Stomach (tissue), 19 donors: Measurements from ENCODE around the gene FAM117A. TPM values are rescaled to one million over a fixed set of nuclear protein-coding genes. Genes with fewer than 3 reads are reported as not detected.
A peak's percentile ranks its signal among the peaks of the same experiment; 100 is the strongest.

ENCODE experiments used
- DNase-seq, 2 donors: peaks; one replicate each; pipeline versions ENCODE4 v3.0.0 to v3.0.0-alpha.2; 2013 to 2019
- H3K27ac ChIP-seq, 5 donors: fragments of 200-600 bp in 4 of 5; sonication (generic) in 4 of 5; one replicate each; pipeline ENCODE4 v1.5.1; 2013 to 2019; ENCODE audit warnings: mild to moderate bottlenecking in 1 of 5, moderate library complexity in 1 of 5
- H3K27me3 ChIP-seq, 3 donors: fragments of 200-600 bp; sonication (generic); one replicate each; pipeline ENCODE4 v1.5.1; 2017 to 2019; ENCODE audit warnings: mixed run types in 1 of 3
- H3K36me3 ChIP-seq, 4 donors: fragments of 200-600 bp; sonication (generic); 1 replicate in 3 of 4; 2 replicates in 1 of 4; pipeline ENCODE4 v1.5.1; 2016 to 2019
- H3K4me1 ChIP-seq, 4 donors: fragments of 200-600 bp; sonication (generic); one replicate each; pipeline ENCODE4 v1.5.1; 2016 to 2019
- H3K4me3 ChIP-seq, 4 donors: fragments of 200-600 bp; sonication (generic) in 3 of 4; one replicate each; pipeline ENCODE4 v1.5.1; 2016 to 2019; ENCODE audit warnings: mild to moderate bottlenecking in 1 of 4
- H3K9me3 ChIP-seq, 4 donors: fragments of 200-600 bp; sonication (generic); one replicate each; pipeline ENCODE4 v1.5.1; 2016 to 2019
- CTCF ChIP-seq, 7 experiments: fragments of 450-650 bp in 4 of 7; fragments of 200-600 bp in 3 of 7; sonication (generic) in 3 of 7; IDR thresholded peaks; one replicate each; pipeline ENCODE4 v1.5.1; 2016 to 2019; ENCODE audit warnings: antibody characterized with exemption in 7 of 7, control low read depth in 2 of 7, mild to moderate bottlenecking in 1 of 7
- EP300 ChIP-seq: sonication (generic); formaldehyde crosslinking; IDR thresholded peaks from one replicate; pipeline ENCODE4 v1.6.1; 2017; ENCODE audit warnings: antibody characterized with exemption
- POLR2A ChIP-seq, 4 donors: fragments of 450-650 bp; IDR thresholded peaks; one replicate each; pipeline ENCODE4 v1.6.1; 2016; ENCODE audit warnings: antibody characterized with exemption in 4 of 4, control low read depth in 2 of 4, mild to moderate bottlenecking in 1 of 4, moderate library complexity in 1 of 4
- POLR2AphosphoS5 ChIP-seq, 3 donors: sonication (generic); formaldehyde crosslinking; IDR thresholded peaks; one replicate each; pipeline ENCODE4 v1.6.1; 2016; ENCODE audit warnings: antibody characterized with exemption in 3 of 3
- WGBS, 5 donors: extraction: QIAGEN DNeasy Blood & Tissue Kit in 3 of 5; methylation state at CpG; one replicate each; pipeline versions ENCODE4 v1.1.5 to v1.1.7; 2013 to 2018; 5-methylcytosine and 5-hydroxymethylcytosine counted together
- intact Hi-C: fragments of 100-400 bp; cut with DNase I; formaldehyde crosslinking; loops from one replicate; pipeline ENCODE4 v1.15.1; 2023; ENCODE audit warnings: low total_unique reads
- long read RNA-seq, 10 donors: transcript quantifications; one replicate each; lab custom pipeline, GENCODE V29; 2026
- polyA plus RNA-seq, 3 donors: library from polyadenylated mRNA; stranded (reverse); fragments of 200-250 nt; gene quantifications; one replicate each; pipeline ENCODE4 v1.2.3, GENCODE V29; 2013
- total RNA-seq, 5 donors: library from RNA; depleted of rRNA; stranded (reverse); fragments of >200 nt; gene quantifications; one replicate each; pipeline versions ENCODE4 v1.1.0 to v1.2.3, GENCODE V29; 2014 to 2016
- donor health status: healthy with polysubstance abuse.
- donor health status: Bipolar disorder and iron deficiency.
- donor health status: healthy.

Gene FAM117A
- total RNA-seq: 10 to 100 TPM in 2 of 5 donors, 1 to 10 TPM in 2, under 1 TPM in 1; 0.58 to 39.7 (median 6.7) TPM
- 1 to 10 TPM; 5.3 to 7.0 (median 5.6) TPM for polyA plus RNA-seq
- long read RNA-seq, donor 1, partial matches to known transcripts: 0 of 4 reads
- long read RNA-seq, donor 1, other reads (novel, unspliced or antisense): 0 of 4 reads
- long read RNA-seq, donor 2, partial matches to known transcripts: 15 of 17 reads
- long read RNA-seq, donor 2, other reads (novel, unspliced or antisense): 0 of 17 reads
- long read RNA-seq, donor 3, partial matches to known transcripts: 0 of 2 reads
- long read RNA-seq, donor 3, other reads (novel, unspliced or antisense): 0 of 2 reads
- long read RNA-seq, donor 4, partial matches to known transcripts: 0 of 2 reads
- long read RNA-seq, donor 4, other reads (novel, unspliced or antisense): 0 of 2 reads
- long read RNA-seq, donor 5, transcript FAM117A-201 (8 exons, 2,365 nt): major isoform, 9 of 9 reads
- long read RNA-seq, donor 5, partial matches to known transcripts: 0 of 9 reads
- long read RNA-seq, donor 5, other reads (novel, unspliced or antisense): 0 of 9 reads
- long read RNA-seq, donor 6, transcript FAM117A-201 (8 exons, 2,365 nt): major isoform, 10 of 12 reads
- long read RNA-seq, donor 6, partial matches to known transcripts: 0 of 12 reads
- long read RNA-seq, donor 6, other reads (novel, unspliced or antisense): 0 of 12 reads
- long read RNA-seq, donor 7, partial matches to known transcripts: 0 of 3 reads
- long read RNA-seq, donor 7, other reads (novel, unspliced or antisense): 0 of 3 reads
- long read RNA-seq, donor 8, partial matches to known transcripts: 0 of 2 reads
- long read RNA-seq, donor 8, other reads (novel, unspliced or antisense): 0 of 2 reads
- long read RNA-seq, donor 9, partial matches to known transcripts: 0 of 1 reads
- long read RNA-seq, donor 9, other reads (novel, unspliced or antisense): 0 of 1 reads
- long read RNA-seq, donor 10, partial matches to known transcripts: 0 of 2 reads
- long read RNA-seq, donor 10, other reads (novel, unspliced or antisense): 0 of 2 reads

GRCh38 chr17:49763735-49764558 is at the start of gene FAM117A:
TSS of gene FAM117A (minus strand) at chr17:49764131. CDS start at chr17:49764087, 44 bp downstream.
- WGBS, 5 donors: 0 to 1% (median 1%) methylated on average over 23 to 52 of the region's 53 CpGs
- peak; percentile 97 to 99 for DNase-seq
- Histone ChIP-seq H3K4me3 (peak within 1 kb of the TSS; percentile 83 to 99 (median 88)), H3K4me1 (peaks cover 10 to 48% (median 29%) of the 10 kb centered on the region in 4 donors), H3K36me3 (no peaks in the 10 kb centered on the region), H3K9me3 (no peaks in the 10 kb centered on the region), H3K27ac (peak within 1 kb of the TSS; percentile 53 to 90 (median 83)), H3K27me3 (no peaks in the 10 kb centered on the region)
- peak in 2 of 3 donors; percentile 77 to 84 for TF ChIP-seq POLR2AphosphoS5 (IDR thresholded peaks at IDR 0.05)
- no peak for TF ChIP-seq CTCF (IDR thresholded peaks at IDR 0.05)
- intact Hi-C loops: loop anchor here (10.0 kb wide), 2 partner anchors 49 to 189 kb away; partner anchors contain the start of gene NXPH3

- peaks cover 48 to 100% (median 98%) of the 10 kb centered on the region in 4 donors for H3K36me3 ChIP-seq
These were observed 45.1 kb upstream of the FAM117A start for GRCh38 chr17:49809056-49809455.

DNA sequence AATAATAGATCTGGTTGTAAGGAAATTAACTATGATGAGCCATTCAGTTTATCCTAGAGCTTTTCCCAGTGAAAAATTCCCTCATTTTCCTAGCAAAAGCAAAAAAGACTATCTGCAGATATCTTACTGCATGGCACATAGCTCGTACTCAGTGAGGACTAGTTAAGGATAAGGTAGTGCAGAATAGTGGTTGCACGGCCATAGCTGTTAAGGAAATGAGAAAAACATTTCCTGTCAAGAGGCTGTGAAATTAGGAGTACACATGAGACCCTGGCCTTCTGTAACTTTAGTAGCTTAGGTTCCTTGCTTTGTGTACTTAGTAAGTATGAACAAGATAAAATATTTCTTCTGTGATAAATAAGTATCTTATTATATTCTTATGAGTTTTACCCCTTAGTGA is 34.8 kb upstream of the FAM117A start:
- no peaks in the 10 kb centered on the region for H3K9me3 ChIP-seq
- no peak overlapping the region for H3K27ac ChIP-seq
- H3K27me3 ChIP-seq: no peaks in the 10 kb centered on the region
- DNase-seq: no peak
- no peak overlapping the region for H3K4me3 ChIP-seq
- intact Hi-C loops: loop anchor here (10.0 kb wide), 1 partner anchor 46 kb away; the partner anchor contains the start of gene TAC4
- peaks cover 0 to 47% (median 23%) of the 10 kb centered on the region in 4 donors for H3K4me1 ChIP-seq
- WGBS, 5 donors: 43 to 62% (median 56%) methylated on average over 2 of the region's 2 CpGs
- TF ChIP-seq CTCF (IDR thresholded peaks at IDR 0.05) (no peak), POLR2A (IDR thresholded peaks at IDR 0.05) (no peak), EP300 (no peak), POLR2AphosphoS5 (IDR thresholded peaks at IDR 0.05) (no peak)
- H3K36me3 ChIP-seq: peaks cover 71 to 98% (median 97%) of the 10 kb centered on the region in 4 donors

More at GRCh38 chr17:49809056-49809455, 45.1 kb upstream of the FAM117A start:
- Histone ChIP-seq H3K27me3 (no peaks in the 10 kb centered on the region), H3K9me3 (no peaks in the 10 kb centered on the region), H3K4me3 (no peak overlapping the region), H3K27ac (no peak overlapping the region), H3K4me1 (peaks cover 0 to 19% (median 2%) of the 10 kb centered on the region in 4 donors)
- no peak for DNase-seq
- intact Hi-C loops: no loop called here
- 49 to 63% (median 52%) methylated on average over 4 of the region's 4 CpGs for WGBS, 5 donors
- no peak for TF ChIP-seq CTCF (IDR thresholded peaks at IDR 0.05)
- TF ChIP-seq POLR2AphosphoS5 (IDR thresholded peaks at IDR 0.05): no peak
- no peak for TF ChIP-seq POLR2A (IDR thresholded peaks at IDR 0.05)
- TF ChIP-seq EP300: no peak
